ENCODE measurements around the gene RSPH9. TPM values are rescaled to one million over a fixed set of nuclear protein-coding genes. Genes with fewer than 3 reads are reported as not detected.
"Not testable (repeated sequence)": the region's sequence is repeated elsewhere in the genome, so short reads cannot be mapped to it uniquely, and the experiment has no call there.

The RSPH9 gene
- total RNA-seq, 1 experiment from 2014 or later, result not detected

GRCh38 chr6:43697421-43697820 lies 52.6 kb downstream of the RSPH9 start:
- Histone ChIP-seq H3K27ac (no peak overlapping the region), H3K27me3 (replicated peaks) (no peaks in the 10 kb centered on the region), H3K36me3 (no peaks in the 10 kb centered on the region), H3K4me3 (no peak overlapping the region), H3K4me1 (replicated peaks) (peaks cover 32% of the 10 kb centered on the region), H3K9me3 (replicated peaks) (no peaks in the 10 kb centered on the region)
- DNase-seq (ENCODE audit: low read depth in 1 of 2, low spot score in 2 of 2), result no peak

- no peak overlapping the region for H3K4me3 ChIP-seq
- no peak for DNase-seq (ENCODE audit: low read depth in 1 of 2, low spot score in 2 of 2)
- peaks cover 44% of the 10 kb centered on the region for H3K4me1 ChIP-seq (replicated peaks)
- no peaks in the 10 kb centered on the region for H3K27me3 ChIP-seq (replicated peaks)
- H3K27ac ChIP-seq, result no peak overlapping the region
- no peaks in the 10 kb centered on the region for H3K36me3 ChIP-seq
- H3K9me3 ChIP-seq (replicated peaks), result no peaks in the 10 kb centered on the region
Observed at GRCh38 chr6:43698584-43699349, 53.9 kb downstream of the RSPH9 start.

- H3K4me1 ChIP-seq (replicated peaks), result peaks cover 48% of the 10 kb centered on the region
- no peak overlapping the region for H3K27ac ChIP-seq
- H3K27me3 ChIP-seq (replicated peaks), result no peaks in the 10 kb centered on the region
- H3K4me3 ChIP-seq, result no peak overlapping the region
- no peaks in the 10 kb centered on the region for H3K9me3 ChIP-seq (replicated peaks)
- peak; percentile 93 to 94 for DNase-seq (ENCODE audit: low read depth in 1 of 2, low spot score in 2 of 2)
- H3K36me3 ChIP-seq, result no peaks in the 10 kb centered on the region
Observed at GRCh38 chr6:43699564-43700186, 54.8 kb downstream of the RSPH9 start.

GRCh38 chr6:43700939-43701560 lies 56.2 kb downstream of the RSPH9 start:
- not testable (repeated sequence) for H3K9me3 ChIP-seq (replicated peaks); H3K4me3 ChIP-seq; H3K36me3 ChIP-seq; H3K27ac ChIP-seq; DNase-seq (ENCODE audit: low read depth in 1 of 2, low spot score in 2 of 2); H3K27me3 ChIP-seq (replicated peaks)
- peaks cover 55% of the 10 kb centered on the region for H3K4me1 ChIP-seq (replicated peaks)

GRCh38 chr6:43702171-43702533 lies 57.3 kb downstream of the RSPH9 start:
- no peak overlapping the region for H3K4me3 ChIP-seq
- no peaks in the 10 kb centered on the region for H3K36me3 ChIP-seq
- H3K4me1 ChIP-seq (replicated peaks), result peaks cover 65% of the 10 kb centered on the region
- H3K27ac ChIP-seq, result no peak overlapping the region
- H3K27me3 ChIP-seq (replicated peaks), result no peaks in the 10 kb centered on the region
- no peak for DNase-seq (ENCODE audit: low read depth in 1 of 2, low spot score in 2 of 2)
- H3K9me3 ChIP-seq (replicated peaks), result no peaks in the 10 kb centered on the region

- no peaks in the 10 kb centered on the region for H3K36me3 ChIP-seq
- no peaks in the 10 kb centered on the region for H3K9me3 ChIP-seq (replicated peaks)
- H3K27ac ChIP-seq, result no peak overlapping the region
- no peak overlapping the region for H3K4me3 ChIP-seq
- no peaks in the 10 kb centered on the region for H3K27me3 ChIP-seq (replicated peaks)
- peaks cover 71% of the 10 kb centered on the region for H3K4me1 ChIP-seq (replicated peaks)
- DNase-seq (ENCODE audit: low read depth in 1 of 2, low spot score in 2 of 2), result peak; percentile 86 to 95
Observed at GRCh38 chr6:43702534-43703440, 58.0 kb downstream of the RSPH9 start.

GRCh38 chr6:43703512-43704429 lies 58.9 kb downstream of the RSPH9 start:
- Histone ChIP-seq H3K4me1 (replicated peaks) (peaks cover 78% of the 10 kb centered on the region), H3K27me3 (replicated peaks) (no peaks in the 10 kb centered on the region)

GRCh38 chr6:43705996-43706395 lies 61.2 kb downstream of the RSPH9 start:
- Histone ChIP-seq H3K27ac (no peak overlapping the region), H3K27me3 (replicated peaks) (no peaks in the 10 kb centered on the region), H3K4me3 (no peak overlapping the region), H3K36me3 (no peaks in the 10 kb centered on the region), H3K9me3 (replicated peaks) (no peaks in the 10 kb centered on the region), H3K4me1 (replicated peaks) (peaks cover 68% of the 10 kb centered on the region)
- DNase-seq (ENCODE audit: low read depth in 1 of 2, low spot score in 2 of 2), result no peak

More at GRCh38 chr6:43703512-43704429, 58.9 kb downstream of the RSPH9 start:
- H3K27ac ChIP-seq, result no peak overlapping the region
- no peaks in the 10 kb centered on the region for H3K36me3 ChIP-seq
- DNase-seq (ENCODE audit: low read depth in 1 of 2, low spot score in 2 of 2), result no peak
- no peak overlapping the region for H3K4me3 ChIP-seq
- H3K9me3 ChIP-seq (replicated peaks), result no peaks in the 10 kb centered on the region

- H3K36me3 ChIP-seq, result no peaks in the 10 kb centered on the region
- H3K4me3 ChIP-seq, result no peak overlapping the region
- no peaks in the 10 kb centered on the region for H3K9me3 ChIP-seq (replicated peaks)
- DNase-seq (ENCODE audit: low read depth in 1 of 2, low spot score in 2 of 2), result no peak
- no peaks in the 10 kb centered on the region for H3K27me3 ChIP-seq (replicated peaks)
- peaks cover 68% of the 10 kb centered on the region for H3K4me1 ChIP-seq (replicated peaks)
- no peak overlapping the region for H3K27ac ChIP-seq
Observed at GRCh38 chr6:43706788-43707187, 62.0 kb downstream of the RSPH9 start.

- Histone ChIP-seq H3K36me3 (no peaks in the 10 kb centered on the region), H3K4me3 (no peak overlapping the region), H3K9me3 (replicated peaks) (no peaks in the 10 kb centered on the region), H3K27me3 (replicated peaks) (no peaks in the 10 kb centered on the region), H3K4me1 (replicated peaks) (peaks cover 64% of the 10 kb centered on the region), H3K27ac (no peak overlapping the region)
- no peak for DNase-seq (ENCODE audit: low read depth in 1 of 2, low spot score in 2 of 2)
Observed at GRCh38 chr6:43707269-43707668, 62.4 kb downstream of the RSPH9 start.

GRCh38 chr6:43707767-43708166 lies 62.9 kb downstream of the RSPH9 start:
- H3K4me3 ChIP-seq, result no peak overlapping the region

GRCh38 chr6:43708860-43709653 lies 64.2 kb downstream of the RSPH9 start:
- Histone ChIP-seq H3K4me1 (replicated peaks) (peaks cover 51% of the 10 kb centered on the region), H3K27me3 (replicated peaks) (no peaks in the 10 kb centered on the region), H3K4me3 (no peak overlapping the region), H3K36me3 (no peaks in the 10 kb centered on the region), H3K9me3 (replicated peaks) (no peaks in the 10 kb centered on the region), H3K27ac (no peak overlapping the region)
- DNase-seq (ENCODE audit: low read depth in 1 of 2, low spot score in 2 of 2), result no peak

More at GRCh38 chr6:43707767-43708166, 62.9 kb downstream of the RSPH9 start:
- H3K27ac ChIP-seq, result no peak overlapping the region
- peaks cover 59% of the 10 kb centered on the region for H3K4me1 ChIP-seq (replicated peaks)
- H3K27me3 ChIP-seq (replicated peaks), result no peaks in the 10 kb centered on the region
- no peaks in the 10 kb centered on the region for H3K9me3 ChIP-seq (replicated peaks)
- H3K36me3 ChIP-seq, result no peaks in the 10 kb centered on the region
- DNase-seq (ENCODE audit: low read depth in 1 of 2, low spot score in 2 of 2), result peak; percentile 68 to 72

Measured in SJSA1 (cell line).